Stimulated activated CD4-positive, alpha-beta T cell treated with anti-CD3 and anti-CD28 coated beads, Interleukin-4, amount 100 ng/mL, for 24 hours (primary cell): ENCODE results near the gene COLEC12.
A peak's percentile ranks its signal among the peaks of the same experiment; 100 is the strongest.

ENCODE experiments used
- DNase-seq: peaks from one replicate; pipeline ENCODE4 v3.0.0-alpha.2; 2020

Gene COLEC12

GRCh38 chr18:267688-268552, 232.6 kb downstream of the COLEC12 start, which contains the start of gene THOC1:
THOC1 (minus strand) TSS chr18:268047; CDS start chr18:268019, 28 bp downstream.
- peak; percentile 97 for DNase-seq

- DNase-seq: no peak
These were observed 233.2 kb downstream of the COLEC12 start for GRCh38 chr18:267380-267687.
